Choroid plexus epithelial cell (primary cell): ENCODE measurements around the gene DAB1.

Source experiments
- DNase-seq: peaks from one replicate; pipeline ENCODE4 v3.0.0-alpha.2; 2010; ENCODE audit warnings: low read depth
- H3K4me3 ChIP-seq: 2 replicates; pipeline ENCODE4 v1.5.1; 2011; ENCODE audit warnings: low read depth, mild to moderate bottlenecking, control low read depth, low read length, moderate library complexity
- CTCF ChIP-seq: conservative IDR thresholded peaks from 2 replicates; pipeline ENCODE4 v1.5.1; 2011; ENCODE audit warnings: low read depth, mild to moderate bottlenecking, control low read depth, inconsistent platforms, low read length, moderate library complexity

Gene DAB1

GRCh38 chr1:56964349-56965017 lies 459.4 kb downstream of the DAB1 start:
- no peak overlapping the region for H3K4me3 ChIP-seq
- DNase-seq = no peak
- TF ChIP-seq CTCF = no peak

- DNase-seq = no peak
- TF ChIP-seq CTCF = no peak
- H3K4me3 ChIP-seq = no peak overlapping the region
Measured at GRCh38 chr1:56963667-56964066, 460.2 kb downstream of the DAB1 start.

GRCh38 chr1:56961426-56961825 lies 462.4 kb downstream of the DAB1 start:
- H3K4me3 ChIP-seq = no peak overlapping the region
- TF ChIP-seq CTCF = no peak
- no peak for DNase-seq

GRCh38 chr1:56958526-56958925 lies 465.3 kb downstream of the DAB1 start:
- H3K4me3 ChIP-seq = no peak overlapping the region
- DNase-seq = peak; percentile 19
- no peak for TF ChIP-seq CTCF

GRCh38 chr1:56957931-56958330 lies 465.9 kb downstream of the DAB1 start:
- no peak overlapping the region for H3K4me3 ChIP-seq
- DNase-seq = no peak
- TF ChIP-seq CTCF = no peak

GRCh38 chr1:56954664-56955063 lies 469.2 kb downstream of the DAB1 start:
- DNase-seq = no peak
- TF ChIP-seq CTCF = no peak
- no peak overlapping the region for H3K4me3 ChIP-seq

GRCh38 chr1:56953386-56953785 lies 470.5 kb downstream of the DAB1 start:
- DNase-seq = no peak
- TF ChIP-seq CTCF = no peak
- H3K4me3 ChIP-seq = no peak overlapping the region
